Measurements from ENCODE around the gene IL13RA1. TPM values are rescaled to one million over a fixed set of nuclear protein-coding genes. Genes with fewer than 3 reads are reported as not detected.

The IL13RA1 gene
- total and polyA plus RNA-seq, 2 of the 13 experiments (the other 11 are each of a cell fraction or from before 2014, with no cell fraction given): 56.6 to 73.5 TPM

DNA sequence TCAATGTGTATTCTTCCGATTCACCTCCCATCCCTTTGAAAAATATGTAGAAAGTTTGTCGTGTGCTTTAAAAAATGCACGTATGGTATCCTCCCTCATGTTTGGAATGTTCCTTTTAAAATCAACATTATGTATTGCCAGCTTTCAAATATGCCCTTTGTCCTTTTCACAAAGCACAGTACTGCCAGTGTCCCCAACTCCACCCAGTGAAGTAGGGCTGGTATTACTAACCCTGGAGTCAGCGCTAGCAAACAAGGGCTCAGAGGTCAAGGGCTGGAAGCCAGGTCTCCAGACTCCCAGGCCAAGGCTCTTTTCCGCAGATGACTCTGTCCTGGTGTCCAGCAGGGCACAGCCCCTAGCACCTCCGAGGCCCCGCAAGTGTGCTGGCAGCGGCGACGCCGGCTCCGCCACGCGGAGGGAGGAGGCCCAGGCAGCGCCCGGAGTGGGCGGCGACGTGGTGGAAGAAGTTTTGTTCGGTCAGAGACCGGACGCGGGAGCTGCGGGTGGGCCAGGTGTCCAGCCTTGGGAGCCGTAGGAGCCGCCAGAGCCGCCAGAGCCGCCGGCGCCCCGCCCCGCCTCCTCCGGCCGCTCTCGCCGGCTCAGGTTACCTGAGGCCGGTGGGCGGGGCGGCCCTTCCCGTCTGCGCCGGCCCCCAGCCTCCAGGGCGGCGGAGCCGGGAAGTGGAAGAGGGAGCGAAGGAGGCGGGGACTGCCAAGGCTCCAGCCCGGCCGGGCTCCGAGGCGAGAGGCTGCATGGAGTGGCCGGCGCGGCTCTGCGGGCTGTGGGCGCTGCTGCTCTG lies at the start of gene IL13RA1 (continued):
- no peak for TF ChIP-seq ATF7 (IDR thresholded peaks at IDR 0.05)
- TF ChIP-seq ATF7 (CRISPR knock-in tag; IDR thresholded peaks at IDR 0.05): 0 out of 2 replicates have a peak, but pooled peaks have one; percentile 54
- TF ChIP-seq, protein P1, sequence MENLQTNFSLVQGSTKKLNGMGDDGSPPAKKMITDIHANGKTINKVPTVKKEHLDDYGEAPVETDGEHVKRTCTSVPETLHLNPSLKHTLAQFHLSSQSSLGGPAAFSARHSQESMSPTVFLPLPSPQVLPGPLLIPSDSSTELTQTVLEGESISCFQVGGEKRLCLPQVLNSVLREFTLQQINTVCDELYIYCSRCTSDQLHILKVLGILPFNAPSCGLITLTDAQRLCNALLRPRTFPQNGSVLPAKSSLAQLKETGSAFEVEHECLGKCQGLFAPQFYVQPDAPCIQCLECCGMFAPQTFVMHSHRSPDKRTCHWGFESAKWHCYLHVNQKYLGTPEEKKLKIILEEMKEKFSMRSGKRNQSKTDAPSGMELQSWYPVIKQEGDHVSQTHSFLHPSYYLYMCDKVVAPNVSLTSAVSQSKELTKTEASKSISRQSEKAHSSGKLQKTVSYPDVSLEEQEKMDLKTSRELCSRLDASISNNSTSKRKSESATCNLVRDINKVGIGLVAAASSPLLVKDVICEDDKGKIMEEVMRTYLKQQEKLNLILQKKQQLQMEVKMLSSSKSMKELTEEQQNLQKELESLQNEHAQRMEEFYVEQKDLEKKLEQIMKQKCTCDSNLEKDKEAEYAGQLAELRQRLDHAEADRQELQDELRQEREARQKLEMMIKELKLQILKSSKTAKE (CRISPR knock-in tag; IDR thresholded peaks at IDR 0.05; ENCODE audit: borderline replicate concordance): peak; percentile 84
- TF ChIP-seq ELF4 (CRISPR knock-in tag; IDR thresholded peaks at IDR 0.05; ENCODE audit: borderline replicate concordance): no peak
- TF ChIP-seq, protein P2, sequence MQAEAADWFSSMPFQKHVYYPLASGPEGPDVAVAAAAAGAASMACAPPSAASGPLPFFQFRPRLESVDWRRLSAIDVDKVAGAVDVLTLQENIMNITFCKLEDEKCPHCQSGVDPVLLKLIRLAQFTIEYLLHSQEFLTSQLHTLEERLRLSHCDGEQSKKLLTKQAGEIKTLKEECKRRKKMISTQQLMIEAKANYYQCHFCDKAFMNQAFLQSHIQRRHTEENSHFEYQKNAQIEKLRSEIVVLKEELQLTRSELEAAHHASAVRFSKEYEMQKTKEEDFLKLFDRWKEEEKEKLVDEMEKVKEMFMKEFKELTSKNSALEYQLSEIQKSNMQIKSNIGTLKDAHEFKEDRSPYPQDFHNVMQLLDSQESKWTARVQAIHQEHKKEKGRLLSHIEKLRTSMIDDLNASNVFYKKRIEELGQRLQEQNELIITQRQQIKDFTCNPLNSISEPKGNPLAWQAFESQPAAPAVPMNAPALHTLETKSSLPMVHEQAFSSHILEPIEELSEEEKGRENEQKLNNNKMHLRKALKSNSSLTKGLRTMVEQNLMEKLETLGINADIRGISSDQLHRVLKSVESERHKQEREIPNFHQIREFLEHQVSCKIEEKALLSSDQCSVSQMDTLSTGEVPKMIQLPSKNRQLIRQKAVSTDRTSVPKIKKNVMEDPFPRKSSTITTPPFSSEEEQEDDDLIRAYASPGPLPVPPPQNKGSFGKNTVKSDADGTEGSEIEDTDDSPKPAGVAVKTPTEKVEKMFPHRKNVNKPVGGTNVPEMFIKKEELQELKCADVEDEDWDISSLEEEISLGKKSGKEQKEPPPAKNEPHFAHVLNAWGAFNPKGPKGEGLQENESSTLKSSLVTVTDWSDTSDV (CRISPR knock-in tag; IDR thresholded peaks at IDR 0.05): no peak
- TF ChIP-seq ZNF772 (CRISPR knock-in tag; IDR thresholded peaks at IDR 0.05): no peak
- 0 out of 2 replicates have a peak, but pooled peaks have one; percentile 32 for TF ChIP-seq ZZZ3 (CRISPR knock-in tag; IDR thresholded peaks at IDR 0.05; ENCODE audit: borderline replicate concordance)
- TF ChIP-seq, protein P3, sequence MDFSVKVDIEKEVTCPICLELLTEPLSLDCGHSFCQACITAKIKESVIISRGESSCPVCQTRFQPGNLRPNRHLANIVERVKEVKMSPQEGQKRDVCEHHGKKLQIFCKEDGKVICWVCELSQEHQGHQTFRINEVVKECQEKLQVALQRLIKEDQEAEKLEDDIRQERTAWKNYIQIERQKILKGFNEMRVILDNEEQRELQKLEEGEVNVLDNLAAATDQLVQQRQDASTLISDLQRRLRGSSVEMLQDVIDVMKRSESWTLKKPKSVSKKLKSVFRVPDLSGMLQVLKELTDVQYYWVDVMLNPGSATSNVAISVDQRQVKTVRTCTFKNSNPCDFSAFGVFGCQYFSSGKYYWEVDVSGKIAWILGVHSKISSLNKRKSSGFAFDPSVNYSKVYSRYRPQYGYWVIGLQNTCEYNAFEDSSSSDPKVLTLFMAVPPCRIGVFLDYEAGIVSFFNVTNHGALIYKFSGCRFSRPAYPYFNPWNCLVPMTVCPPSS (IDR thresholded peaks at IDR 0.05): no peak
- no peak; the same call in 1 of the 2 replicates for TF ChIP-seq HOXA9 (CRISPR knock-in tag; IDR thresholded peaks at IDR 0.05; ENCODE audit: borderline replicate concordance)
- TF ChIP-seq ZNF33A (CRISPR knock-in tag; IDR thresholded peaks at IDR 0.05; ENCODE audit: borderline replicate concordance): no peak
- TF ChIP-seq, protein P4, sequence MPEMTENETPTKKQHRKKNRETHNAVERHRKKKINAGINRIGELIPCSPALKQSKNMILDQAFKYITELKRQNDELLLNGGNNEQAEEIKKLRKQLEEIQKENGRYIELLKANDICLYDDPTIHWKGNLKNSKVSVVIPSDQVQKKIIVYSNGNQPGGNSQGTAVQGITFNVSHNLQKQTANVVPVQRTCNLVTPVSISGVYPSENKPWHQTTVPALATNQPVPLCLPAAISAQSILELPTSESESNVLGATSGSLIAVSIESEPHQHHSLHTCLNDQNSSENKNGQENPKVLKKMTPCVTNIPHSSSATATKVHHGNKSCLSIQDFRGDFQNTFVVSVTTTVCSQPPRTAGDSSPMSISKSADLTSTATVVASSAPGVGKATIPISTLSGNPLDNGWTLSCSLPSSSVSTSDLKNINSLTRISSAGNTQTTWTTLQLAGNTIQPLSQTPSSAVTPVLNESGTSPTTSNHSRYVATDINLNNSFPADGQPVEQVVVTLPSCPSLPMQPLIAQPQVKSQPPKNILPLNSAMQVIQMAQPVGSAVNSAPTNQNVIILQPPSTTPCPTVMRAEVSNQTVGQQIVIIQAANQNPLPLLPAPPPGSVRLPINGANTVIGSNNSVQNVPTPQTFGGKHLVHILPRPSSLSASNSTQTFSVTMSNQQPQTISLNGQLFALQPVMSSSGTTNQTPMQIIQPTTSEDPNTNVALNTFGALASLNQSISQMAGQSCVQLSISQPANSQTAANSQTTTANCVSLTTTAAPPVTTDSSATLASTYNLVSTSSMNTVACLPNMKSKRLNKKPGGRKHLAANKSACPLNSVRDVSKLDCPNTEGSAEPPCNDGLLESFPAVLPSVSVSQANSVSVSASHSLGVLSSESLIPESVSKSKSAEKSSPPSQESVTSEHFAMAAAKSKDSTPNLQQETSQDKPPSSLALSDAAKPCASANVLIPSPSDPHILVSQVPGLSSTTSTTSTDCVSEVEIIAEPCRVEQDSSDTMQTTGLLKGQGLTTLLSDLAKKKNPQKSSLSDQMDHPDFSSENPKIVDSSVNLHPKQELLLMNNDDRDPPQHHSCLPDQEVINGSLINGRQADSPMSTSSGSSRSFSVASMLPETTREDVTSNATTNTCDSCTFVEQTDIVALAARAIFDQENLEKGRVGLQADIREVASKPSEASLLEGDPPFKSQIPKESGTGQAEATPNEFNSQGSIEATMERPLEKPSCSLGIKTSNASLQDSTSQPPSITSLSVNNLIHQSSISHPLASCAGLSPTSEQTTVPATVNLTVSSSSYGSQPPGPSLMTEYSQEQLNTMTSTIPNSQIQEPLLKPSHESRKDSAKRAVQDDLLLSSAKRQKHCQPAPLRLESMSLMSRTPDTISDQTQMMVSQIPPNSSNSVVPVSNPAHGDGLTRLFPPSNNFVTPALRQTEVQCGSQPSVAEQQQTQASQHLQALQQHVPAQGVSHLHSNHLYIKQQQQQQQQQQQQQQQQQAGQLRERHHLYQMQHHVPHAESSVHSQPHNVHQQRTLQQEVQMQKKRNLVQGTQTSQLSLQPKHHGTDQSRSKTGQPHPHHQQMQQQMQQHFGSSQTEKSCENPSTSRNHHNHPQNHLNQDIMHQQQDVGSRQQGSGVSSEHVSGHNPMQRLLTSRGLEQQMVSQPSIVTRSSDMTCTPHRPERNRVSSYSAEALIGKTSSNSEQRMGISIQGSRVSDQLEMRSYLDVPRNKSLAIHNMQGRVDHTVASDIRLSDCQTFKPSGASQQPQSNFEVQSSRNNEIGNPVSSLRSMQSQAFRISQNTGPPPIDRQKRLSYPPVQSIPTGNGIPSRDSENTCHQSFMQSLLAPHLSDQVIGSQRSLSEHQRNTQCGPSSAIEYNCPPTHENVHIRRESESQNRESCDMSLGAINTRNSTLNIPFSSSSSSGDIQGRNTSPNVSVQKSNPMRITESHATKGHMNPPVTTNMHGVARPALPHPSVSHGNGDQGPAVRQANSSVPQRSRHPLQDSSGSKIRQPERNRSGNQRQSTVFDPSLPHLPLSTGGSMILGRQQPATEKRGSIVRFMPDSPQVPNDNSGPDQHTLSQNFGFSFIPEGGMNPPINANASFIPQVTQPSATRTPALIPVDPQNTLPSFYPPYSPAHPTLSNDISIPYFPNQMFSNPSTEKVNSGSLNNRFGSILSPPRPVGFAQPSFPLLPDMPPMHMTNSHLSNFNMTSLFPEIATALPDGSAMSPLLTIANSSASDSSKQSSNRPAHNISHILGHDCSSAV (CRISPR knock-in tag; IDR thresholded peaks at IDR 0.05; ENCODE audit: borderline replicate concordance): no peak
- TF ChIP-seq, protein P5, sequence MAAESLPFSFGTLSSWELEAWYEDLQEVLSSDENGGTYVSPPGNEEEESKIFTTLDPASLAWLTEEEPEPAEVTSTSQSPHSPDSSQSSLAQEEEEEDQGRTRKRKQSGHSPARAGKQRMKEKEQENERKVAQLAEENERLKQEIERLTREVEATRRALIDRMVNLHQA (CRISPR knock-in tag; IDR thresholded peaks at IDR 0.05): no peak
- no peak for TF ChIP-seq ZMAT3 (CRISPR knock-in tag; conservative IDR thresholded peaks at IDR 0.05)
